Cardiac septum (tissue), 1 donor: ENCODE data around the gene EP300. TPM values are rescaled to one million over a fixed set of nuclear protein-coding genes. Genes with fewer than 3 reads are reported as not detected.
"Not testable (repeated sequence)": the region's sequence is repeated elsewhere in the genome, so short reads cannot be mapped to it uniquely, and the experiment has no call there.

Source experiments
- DNase-seq: peaks from one replicate; pipeline ENCODE4 v3.0.0-alpha.2; 2020; ENCODE audit warnings: low spot score
- intact Hi-C: fragments of 100-400 bp; cut with DNase I; formaldehyde crosslinking; loops from one replicate; pipeline ENCODE4 v1.14.0; 2022
- total RNA-seq: library from RNA; stranded (reverse); fragmentation: NEBNext Ultra II Directional; extraction: Animal tissue kit (Norgen Biotek cat#: 25700); gene quantifications from one replicate; pipeline ENCODE4 v1.2.1, GENCODE V29; 2021
- donor health status: DM: no; HTN: no; CAD: no.

EP300 gene
- total RNA-seq, 1 donor from 2014 or later, result 35.4 TPM

DNA sequence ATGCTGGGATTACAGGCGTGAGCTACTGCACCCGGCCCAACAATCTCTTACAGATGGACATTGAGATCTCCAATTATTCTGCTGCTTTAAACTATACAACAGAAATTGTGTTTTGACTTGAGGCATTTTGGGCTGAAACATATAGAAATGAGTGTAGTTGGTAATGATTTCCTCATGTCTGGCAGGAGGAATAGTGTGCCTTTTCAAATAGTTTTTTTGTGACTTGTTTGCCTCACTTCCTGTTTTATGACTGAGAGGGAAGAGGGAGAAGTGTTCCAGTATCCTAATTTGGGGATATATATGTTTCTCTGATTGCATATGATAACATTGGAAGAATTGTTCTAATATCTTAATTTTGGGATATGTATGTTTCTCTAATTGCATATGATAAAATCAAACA lies 40.2 kb downstream of the EP300 start:
- no peak for DNase-seq
- intact Hi-C loops, result no loop called here

DNA sequence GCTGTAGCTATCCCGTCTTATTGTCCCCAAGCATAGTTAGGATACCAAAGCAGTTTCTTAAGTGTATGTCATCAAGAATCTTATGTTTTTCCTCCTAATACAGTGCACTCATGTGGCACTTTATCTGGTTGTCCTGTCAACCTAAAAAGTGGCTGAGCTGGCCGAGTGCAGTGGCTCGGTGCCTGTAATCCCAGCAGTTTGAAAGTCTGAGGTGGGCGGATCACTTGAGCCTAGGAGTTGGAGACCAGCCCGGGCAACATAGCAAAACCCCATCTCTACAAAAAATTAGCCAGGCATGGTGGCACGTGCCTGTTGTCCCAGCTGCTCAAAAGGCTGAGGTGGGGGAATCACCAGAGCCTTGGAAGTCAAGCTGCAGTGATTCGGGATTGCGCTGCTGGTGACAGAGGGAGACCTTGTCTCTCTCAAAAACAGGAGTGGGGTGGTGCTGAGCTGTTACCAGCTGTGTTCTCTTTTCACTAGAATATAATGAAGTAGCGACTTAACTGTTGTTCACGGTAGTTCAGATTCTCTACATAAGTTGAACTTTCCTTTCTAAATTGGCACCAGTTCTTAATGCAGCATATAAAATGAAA lies 48.1 kb downstream of the EP300 start:
- no peak for DNase-seq

DNA sequence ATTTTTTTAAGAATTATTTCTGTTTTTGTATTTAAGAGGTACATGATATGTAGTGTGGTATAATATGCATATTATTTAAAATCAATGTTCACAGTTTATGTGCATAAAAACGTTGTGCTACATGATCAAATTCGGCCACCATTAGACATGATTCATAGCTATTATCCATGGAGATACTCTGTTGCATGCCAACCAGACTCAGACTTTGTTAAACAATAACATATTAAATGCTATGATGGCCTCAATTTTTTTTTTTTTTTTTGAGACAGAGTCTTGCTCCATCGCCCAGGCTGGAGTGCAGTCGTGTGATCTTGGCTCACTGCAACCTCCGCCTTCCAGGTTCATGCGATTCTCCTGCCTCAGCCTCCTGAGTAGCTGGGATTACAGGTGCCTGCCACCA lies 53.5 kb downstream of the EP300 start:
- intact Hi-C loops, DNase-seq: not testable (repeated sequence)

More for the DNA sequence above, 48.1 kb downstream of the EP300 start:
- intact Hi-C loops, result no loop called here

DNA sequence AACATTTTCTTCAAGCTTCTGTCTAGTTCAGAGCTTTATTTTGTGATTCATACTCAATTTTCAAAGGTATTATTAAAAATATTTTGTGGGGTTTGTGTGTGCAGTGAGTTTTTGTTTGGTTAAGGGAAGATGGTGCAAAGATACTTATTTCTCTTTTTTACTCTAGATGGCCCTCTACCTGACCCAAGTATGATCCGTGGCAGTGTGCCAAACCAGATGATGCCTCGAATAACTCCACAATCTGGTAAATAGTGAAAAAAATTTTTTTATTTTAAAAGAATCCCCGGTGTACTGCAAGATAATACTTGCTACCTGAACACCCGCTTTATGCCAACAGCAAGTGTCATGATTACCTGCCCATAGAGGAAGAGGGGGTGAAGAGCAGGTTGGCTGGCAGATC lies 54.2 kb downstream of the EP300 start:
- DNase-seq, result no peak
- intact Hi-C loops, result no loop called here

DNA sequence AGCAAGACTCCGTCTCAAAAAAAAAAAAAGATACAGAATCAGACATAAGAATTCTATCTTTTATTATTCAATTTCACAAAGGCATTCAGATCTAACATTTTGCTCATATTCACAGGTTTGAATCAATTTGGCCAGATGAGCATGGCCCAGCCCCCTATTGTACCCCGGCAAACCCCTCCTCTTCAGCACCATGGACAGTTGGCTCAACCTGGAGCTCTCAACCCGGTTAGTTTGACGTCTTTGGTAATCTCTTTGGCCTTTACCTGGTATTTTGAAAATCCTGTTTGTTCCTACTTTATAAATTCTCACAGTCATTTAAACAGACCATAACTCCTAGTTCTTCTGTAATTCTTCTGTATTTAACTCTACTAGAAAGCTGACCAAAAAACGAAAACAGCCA lies 55.3 kb downstream of the EP300 start:
- no peak for DNase-seq
- intact Hi-C loops, result no loop called here

DNA sequence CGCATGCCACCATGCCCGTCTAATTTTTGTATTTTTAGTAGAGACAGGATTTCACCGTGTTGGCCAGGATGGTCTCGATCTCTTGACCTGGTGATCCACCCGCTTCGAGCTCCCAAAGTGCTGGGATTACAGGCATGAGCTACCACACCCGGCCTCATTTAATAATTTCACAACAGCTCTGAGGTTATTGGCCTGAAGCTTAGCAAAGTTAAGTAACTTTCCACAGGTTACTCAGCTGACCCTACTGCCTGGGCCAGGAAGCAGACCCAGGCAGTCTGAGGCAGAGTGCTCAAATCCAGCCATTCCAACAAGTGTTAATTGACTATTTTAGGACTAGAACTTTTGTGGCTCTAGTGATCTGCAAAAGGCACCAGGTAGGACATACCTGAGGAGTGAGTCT lies 60.5 kb downstream of the EP300 start:
- no peak for DNase-seq
- intact Hi-C loops, result no loop called here

DNA sequence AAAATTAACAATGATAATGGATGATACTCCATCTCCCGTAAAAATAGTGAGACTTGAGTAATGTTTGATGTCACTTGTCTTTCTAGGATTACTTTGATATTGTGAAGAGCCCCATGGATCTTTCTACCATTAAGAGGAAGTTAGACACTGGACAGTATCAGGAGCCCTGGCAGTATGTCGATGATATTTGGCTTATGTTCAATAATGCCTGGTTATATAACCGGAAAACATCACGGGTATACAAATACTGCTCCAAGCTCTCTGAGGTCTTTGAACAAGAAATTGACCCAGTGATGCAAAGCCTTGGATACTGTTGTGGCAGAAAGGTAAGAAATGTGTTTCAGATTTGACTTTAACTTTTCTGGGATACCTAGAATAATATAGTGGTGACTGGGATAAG lies 64.7 kb downstream of the EP300 start:
- intact Hi-C loops, result no loop called here
- no peak for DNase-seq

DNA sequence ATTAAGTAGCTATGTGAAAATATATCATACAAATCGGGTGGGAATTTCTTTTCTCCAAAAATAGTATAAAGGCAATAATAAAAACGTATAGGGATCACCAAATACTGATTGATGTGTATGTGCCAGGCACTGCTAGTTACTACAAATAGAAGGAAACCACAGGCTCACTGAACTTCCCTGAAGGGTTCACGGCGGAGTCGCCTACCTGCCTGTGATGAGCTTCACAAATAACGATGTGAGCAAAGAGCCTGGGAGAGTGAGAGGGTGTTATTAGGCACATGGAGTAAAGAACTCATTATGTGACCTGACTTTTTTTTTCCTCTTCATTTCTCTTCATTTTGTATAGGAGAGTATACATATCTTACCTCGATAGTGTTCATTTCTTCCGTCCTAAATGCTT lies 76.8 kb downstream of the EP300 start:
- intact Hi-C loops, result no loop called here
- DNase-seq, result no peak

DNA sequence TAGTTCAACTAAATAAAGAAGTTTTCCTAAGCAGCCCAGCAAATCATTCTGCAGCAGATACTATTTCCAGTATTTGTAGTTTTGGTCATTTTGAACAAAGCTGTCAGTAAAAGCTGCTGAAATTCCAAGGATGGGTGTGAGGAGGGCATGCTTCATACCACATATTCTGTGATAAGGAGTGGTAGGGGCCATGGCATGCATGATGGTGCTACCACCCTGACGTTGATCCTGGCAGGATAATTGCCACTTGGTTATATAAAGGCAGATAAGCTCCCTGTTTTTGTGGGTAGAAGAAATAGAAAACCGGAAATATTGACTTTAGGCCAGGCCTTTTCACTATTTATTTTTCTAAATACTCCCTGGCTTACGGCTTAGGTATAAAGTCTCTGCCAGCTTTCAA lies 79.6 kb downstream of the EP300 start:
- DNase-seq, result no peak
- intact Hi-C loops, result no loop called here

DNA sequence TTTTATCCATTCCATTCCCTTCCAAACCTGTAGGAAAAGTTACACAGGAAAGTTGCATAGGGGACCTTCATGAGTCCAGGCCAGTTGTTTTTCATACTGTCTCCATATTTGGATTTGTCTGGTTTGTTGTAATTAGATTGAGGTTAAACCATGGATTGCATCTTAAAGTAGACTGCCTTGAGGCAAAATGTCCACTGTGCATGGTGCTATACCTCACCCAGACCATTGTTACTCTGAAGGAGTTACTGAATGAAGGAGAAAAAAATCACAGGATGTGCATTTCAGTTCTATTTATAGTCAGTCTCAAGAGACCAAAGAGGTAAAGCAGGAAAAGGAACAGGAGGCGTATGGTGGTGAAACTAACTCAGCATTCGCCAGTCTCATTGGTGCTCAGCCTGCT lies 83.2 kb downstream of the EP300 start:
- no peak for DNase-seq
- intact Hi-C loops, result no loop called here

DNA sequence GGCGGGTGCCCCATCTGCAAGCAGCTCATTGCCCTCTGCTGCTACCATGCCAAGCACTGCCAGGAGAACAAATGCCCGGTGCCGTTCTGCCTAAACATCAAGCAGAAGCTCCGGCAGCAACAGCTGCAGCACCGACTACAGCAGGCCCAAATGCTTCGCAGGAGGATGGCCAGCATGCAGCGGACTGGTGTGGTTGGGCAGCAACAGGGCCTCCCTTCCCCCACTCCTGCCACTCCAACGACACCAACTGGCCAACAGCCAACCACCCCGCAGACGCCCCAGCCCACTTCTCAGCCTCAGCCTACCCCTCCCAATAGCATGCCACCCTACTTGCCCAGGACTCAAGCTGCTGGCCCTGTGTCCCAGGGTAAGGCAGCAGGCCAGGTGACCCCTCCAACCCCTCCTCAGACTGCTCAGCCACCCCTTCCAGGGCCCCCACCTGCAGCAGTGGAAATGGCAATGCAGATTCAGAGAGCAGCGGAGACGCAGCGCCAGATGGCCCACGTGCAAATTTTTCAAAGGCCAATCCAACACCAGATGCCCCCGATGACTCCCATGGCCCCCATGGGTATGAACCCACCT lies 84.7 kb downstream of the EP300 start:
- DNase-seq, result no peak
- intact Hi-C loops, result no loop called here

DNA sequence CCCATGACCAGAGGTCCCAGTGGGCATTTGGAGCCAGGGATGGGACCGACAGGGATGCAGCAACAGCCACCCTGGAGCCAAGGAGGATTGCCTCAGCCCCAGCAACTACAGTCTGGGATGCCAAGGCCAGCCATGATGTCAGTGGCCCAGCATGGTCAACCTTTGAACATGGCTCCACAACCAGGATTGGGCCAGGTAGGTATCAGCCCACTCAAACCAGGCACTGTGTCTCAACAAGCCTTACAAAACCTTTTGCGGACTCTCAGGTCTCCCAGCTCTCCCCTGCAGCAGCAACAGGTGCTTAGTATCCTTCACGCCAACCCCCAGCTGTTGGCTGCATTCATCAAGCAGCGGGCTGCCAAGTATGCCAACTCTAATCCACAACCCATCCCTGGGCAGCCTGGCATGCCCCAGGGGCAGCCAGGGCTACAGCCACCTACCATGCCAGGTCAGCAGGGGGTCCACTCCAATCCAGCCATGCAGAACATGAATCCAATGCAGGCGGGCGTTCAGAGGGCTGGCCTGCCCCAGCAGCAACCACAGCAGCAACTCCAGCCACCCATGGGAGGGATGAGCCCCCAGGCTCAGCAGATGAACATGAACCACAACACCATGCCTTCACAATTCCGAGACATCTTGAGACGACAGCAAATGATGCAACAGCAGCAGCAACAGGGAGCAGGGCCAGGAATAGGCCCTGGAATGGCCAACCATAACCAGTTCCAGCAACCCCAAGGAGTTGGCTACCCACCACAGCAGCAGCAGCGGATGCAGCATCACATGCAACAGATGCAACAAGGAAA lies 85.4 kb downstream of the EP300 start:
- intact Hi-C loops, result no loop called here
- no peak for DNase-seq

DNA sequence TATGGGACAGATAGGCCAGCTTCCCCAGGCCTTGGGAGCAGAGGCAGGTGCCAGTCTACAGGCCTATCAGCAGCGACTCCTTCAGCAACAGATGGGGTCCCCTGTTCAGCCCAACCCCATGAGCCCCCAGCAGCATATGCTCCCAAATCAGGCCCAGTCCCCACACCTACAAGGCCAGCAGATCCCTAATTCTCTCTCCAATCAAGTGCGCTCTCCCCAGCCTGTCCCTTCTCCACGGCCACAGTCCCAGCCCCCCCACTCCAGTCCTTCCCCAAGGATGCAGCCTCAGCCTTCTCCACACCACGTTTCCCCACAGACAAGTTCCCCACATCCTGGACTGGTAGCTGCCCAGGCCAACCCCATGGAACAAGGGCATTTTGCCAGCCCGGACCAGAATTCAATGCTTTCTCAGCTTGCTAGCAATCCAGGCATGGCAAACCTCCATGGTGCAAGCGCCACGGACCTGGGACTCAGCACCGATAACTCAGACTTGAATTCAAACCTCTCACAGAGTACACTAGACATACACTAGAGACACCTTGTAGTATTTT lies 86.1 kb downstream of the EP300 start:
- intact Hi-C loops, result no loop called here
- DNase-seq, result no peak

DNA sequence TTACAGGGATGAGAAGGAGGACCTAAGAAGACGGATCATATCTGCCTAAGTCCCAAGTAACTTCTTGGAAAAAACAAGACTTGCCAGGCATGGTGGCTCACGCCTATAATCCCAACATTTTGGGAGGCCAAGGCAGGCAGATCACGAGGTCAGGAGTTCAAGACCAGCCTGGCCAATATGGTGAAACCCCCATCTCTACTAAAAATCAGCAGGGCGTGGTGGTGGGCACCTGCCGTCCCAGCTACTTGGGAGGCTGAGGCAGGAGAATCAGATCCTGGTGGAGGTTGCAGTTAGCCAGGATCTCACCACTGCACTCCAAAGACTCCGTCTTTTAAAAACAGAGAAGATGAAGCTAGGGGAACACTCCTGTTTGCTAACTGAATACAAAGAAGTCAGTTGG lies 88.0 kb downstream of the EP300 start:
- DNase-seq, intact Hi-C loops: not testable (repeated sequence)

DNA sequence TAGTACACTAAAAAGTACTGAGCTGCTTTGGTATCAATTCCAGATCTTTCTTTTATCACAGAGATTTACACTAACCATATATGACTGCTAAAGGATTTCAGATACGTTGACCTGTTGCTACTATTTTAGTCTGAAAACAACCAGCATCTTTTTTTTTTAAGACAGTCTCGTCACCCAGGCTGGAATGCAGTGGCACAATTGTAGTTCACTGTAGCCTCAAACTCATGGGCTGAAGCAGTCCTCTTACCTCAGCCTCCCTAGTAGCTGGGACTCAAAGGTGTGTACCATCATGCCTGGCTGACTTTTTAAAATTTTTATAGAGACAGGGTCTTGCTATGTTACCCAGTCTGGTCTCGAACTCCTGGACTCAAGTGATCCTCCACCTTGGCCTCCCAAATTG lies 88.5 kb downstream of the EP300 start:
- no peak for DNase-seq
- intact Hi-C loops, result no loop called here

DNA sequence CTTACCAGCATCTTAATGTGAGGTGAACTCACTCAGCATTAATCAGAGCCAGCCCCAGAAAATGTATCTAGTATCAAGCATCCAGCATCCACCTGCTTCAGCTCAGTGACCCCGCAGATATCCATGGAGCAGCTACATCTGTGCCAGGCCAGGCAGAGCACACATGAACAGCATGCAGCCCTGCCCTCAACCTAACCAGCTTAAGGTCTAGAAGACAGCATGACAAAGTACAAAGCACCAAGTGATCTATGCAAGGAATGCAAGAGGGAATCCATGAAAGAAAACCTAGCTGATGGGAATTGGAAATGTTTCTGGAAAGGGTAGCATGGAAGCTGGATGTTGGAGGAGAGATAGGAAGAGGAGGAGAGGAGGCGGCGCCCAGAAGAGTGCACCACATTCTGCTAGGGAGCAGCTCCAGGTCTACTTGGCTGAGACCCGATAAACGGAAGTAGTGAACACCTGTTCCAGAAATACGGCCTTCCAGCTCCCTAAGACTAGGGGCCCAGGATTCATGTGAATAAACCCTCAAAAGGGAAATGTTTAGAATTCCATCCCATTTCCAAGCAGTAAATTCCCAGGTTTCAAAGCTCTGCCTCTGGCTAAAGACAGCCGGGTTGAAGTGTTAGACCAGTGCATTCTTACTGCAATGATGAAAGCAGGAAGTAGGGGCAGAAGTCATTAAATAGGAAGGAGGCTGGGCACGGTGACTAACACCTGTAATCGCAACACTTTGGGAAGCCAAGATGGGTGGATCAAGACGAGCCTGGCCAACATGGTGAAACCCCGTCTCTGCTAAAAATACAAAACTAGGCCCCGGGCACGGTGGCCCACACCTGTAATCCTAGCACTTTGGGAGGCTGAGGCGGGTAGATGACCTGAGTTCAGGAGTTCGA lies 89.2 kb downstream of the EP300 start:
- DNase-seq, result no peak
- intact Hi-C loops, result no loop called here

DNA sequence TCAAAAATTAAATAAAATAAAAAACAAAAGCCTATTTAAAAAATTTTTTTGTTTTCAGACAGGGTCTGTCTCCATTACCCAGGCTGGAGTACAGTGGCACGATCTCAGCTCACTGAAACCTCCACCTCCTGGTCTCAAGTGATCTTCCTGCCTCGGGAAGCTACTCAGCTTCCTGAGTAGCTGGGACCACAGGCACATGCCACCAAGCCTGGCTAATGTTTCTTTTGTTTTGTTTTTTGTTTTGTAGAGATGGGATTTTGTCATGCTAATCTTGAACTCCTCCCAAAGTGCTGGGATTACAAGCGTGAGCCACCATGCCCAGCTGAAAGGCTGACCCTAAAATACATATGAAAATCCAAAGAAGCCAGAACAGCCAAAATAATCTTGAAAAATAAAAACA lies 92.3 kb downstream of the EP300 start:
- no peak for DNase-seq
- intact Hi-C loops, result no loop called here

DNA sequence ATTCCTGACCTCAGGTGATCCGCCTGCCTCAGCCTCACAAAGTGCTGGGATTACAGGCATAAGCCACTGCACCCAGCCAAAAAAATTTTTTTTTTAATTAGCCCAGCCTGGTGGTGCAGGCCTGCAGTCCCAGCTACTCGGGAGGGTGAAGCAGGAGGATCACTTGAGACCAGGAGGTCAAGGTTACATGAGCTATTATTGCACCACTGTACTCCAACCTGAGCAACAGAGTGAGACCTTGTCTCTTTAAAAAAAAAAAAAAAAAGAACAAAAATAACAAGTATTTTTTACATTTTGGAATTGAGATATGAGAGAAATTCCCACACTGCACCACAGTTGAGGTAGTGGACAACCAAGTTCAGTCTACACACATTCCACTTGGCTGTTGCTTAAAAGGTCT lies 99.1 kb downstream of the EP300 start:
- DNase-seq, result no peak
- intact Hi-C loops, result no loop called here

DNA sequence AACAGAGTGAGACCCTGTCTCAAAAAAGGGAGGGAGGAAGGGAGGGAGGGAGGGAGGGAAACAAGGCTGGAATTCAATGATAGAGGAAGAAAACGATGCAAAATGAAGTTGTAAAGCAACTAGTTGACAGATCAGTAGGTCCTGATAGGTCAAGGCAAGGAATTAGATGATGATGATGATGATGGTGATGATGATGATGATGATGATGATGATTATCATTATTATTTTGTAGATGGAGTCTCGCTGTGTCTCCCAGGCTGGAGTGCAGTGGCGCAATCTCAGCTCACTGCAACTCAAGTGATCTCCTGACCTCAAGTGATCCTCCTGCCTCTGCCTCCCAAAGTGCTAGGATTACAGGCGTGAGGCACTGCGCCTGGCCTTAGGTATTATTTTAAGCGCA lies 101.4 kb downstream of the EP300 start:
- no peak for DNase-seq
- intact Hi-C loops, result no loop called here
